Loucy (cell line): ENCODE results near the gene CAMK1D.

Source experiments
- H2AFZ ChIP-seq: fragments of 200-600 bp; sonication (generic); 2 replicates; pipeline ENCODE4 v1.6.0; 2016; ENCODE audit warnings: antibody characterized with exemption, mild to moderate bottlenecking, low read length, moderate library complexity
- H3F3A ChIP-seq: fragments of 200-600 bp; 2 replicates; pipeline ENCODE4 v1.6.0; 2016; ENCODE audit warnings: antibody characterized with exemption, low read depth, mild to moderate bottlenecking
- H3K27me3 ChIP-seq: fragments of 200-600 bp; sonication (generic); 2 replicates; pipeline ENCODE4 v1.6.1; 2014; ENCODE audit warnings: low read length, mild to moderate bottlenecking; ENCODE audit not compliant: insufficient read depth, poor library complexity, severe bottlenecking
- H3K36me3 ChIP-seq: fragments of 200-600 bp; sonication (generic); 2 replicates; pipeline ENCODE4 v1.6.1; 2016; ENCODE audit warnings: low read length; ENCODE audit not compliant: insufficient read depth
- H3K4me1 ChIP-seq: fragments of 200-600 bp; sonication (generic); 2 replicates; pipeline ENCODE4 v1.5.1; 2014; ENCODE audit warnings: low read length, mild to moderate bottlenecking; ENCODE audit not compliant: insufficient read depth, poor library complexity, severe bottlenecking
- H3K4me2 ChIP-seq: fragments of 200-600 bp; sonication (generic); 2 replicates; pipeline ENCODE4 v1.6.0; 2014; ENCODE audit warnings: antibody characterized with exemption, low read length, low read depth, mild to moderate bottlenecking; ENCODE audit not compliant: poor library complexity, severe bottlenecking
- H3K4me3 ChIP-seq: fragments of 200-600 bp; sonication (generic); 2 replicates; pipeline ENCODE4 v1.5.1; 2014; ENCODE audit warnings: low read length, mild to moderate bottlenecking, mixed read lengths; ENCODE audit not compliant: poor library complexity, severe bottlenecking
- H3K79me2 ChIP-seq: fragments of 200-600 bp; sonication (generic); 2 replicates; pipeline ENCODE4 v1.6.1; 2014; ENCODE audit warnings: low read length; ENCODE audit not compliant: insufficient read depth
- H3K9ac ChIP-seq: fragments of 200-600 bp; sonication (generic); 2 replicates; pipeline ENCODE4 v1.6.0; 2014; ENCODE audit warnings: mild to moderate bottlenecking, low read depth, low read length, moderate library complexity; ENCODE audit not compliant: poor library complexity, severe bottlenecking
- H3K9me2 ChIP-seq: fragments of 200-600 bp; sonication (generic); replicated peaks from 2 replicates; pipeline ENCODE4 v1.6.1; 2016; ENCODE audit warnings: low read depth, low read length, mixed read lengths
- H3K9me3 ChIP-seq: fragments of 200-600 bp; sonication (generic); 2 replicates; pipeline ENCODE4 v1.6.1; 2014; ENCODE audit warnings: mild to moderate bottlenecking, antibody characterized with exemption, low read length, low read depth; ENCODE audit not compliant: insufficient read depth
- H4K20me1 ChIP-seq: fragments of 200-600 bp; sonication (generic); 2 replicates; pipeline ENCODE4 v1.6.0; 2014; ENCODE audit warnings: antibody characterized with exemption, low read length, mild to moderate bottlenecking; ENCODE audit not compliant: insufficient read depth, poor library complexity, severe bottlenecking
- CTCF ChIP-seq: fragments of 200-600 bp; sonication (generic); conservative IDR thresholded peaks from 2 replicates; pipeline ENCODE4 v1.5.1; 2014; ENCODE audit warnings: mild to moderate bottlenecking, antibody characterized with exemption, low read length
- EZH2phosphoT487 ChIP-seq: fragments of 200-600 bp; IDR thresholded peaks from 2 replicates; pipeline ENCODE4 v1.6.1; 2018; ENCODE audit warnings: antibody characterized with exemption, mild to moderate bottlenecking, moderate library complexity, borderline replicate concordance

The CAMK1D gene

GRCh38 chr10:12484002-12484918 lies 134.9 kb downstream of the CAMK1D start:
- no peak overlapping the region for H3K9ac ChIP-seq
- no peak overlapping the region for H3K4me2 ChIP-seq
- H3K4me3 ChIP-seq = no peak overlapping the region
- H4K20me1 ChIP-seq = no peaks in the 10 kb centered on the region
- H3K9me2 ChIP-seq = no peaks in the 10 kb centered on the region
- no peak overlapping the region for H2AFZ ChIP-seq
- peaks cover 7% of the 10 kb centered on the region for H3K4me1 ChIP-seq
- TF ChIP-seq CTCF = no peak
- no peak for TF ChIP-seq EZH2phosphoT487
- no peaks in the 10 kb centered on the region for H3K79me2 ChIP-seq
- H3K36me3 ChIP-seq = no peaks in the 10 kb centered on the region
- H3F3A ChIP-seq = no peaks in the 10 kb centered on the region
- no peaks in the 10 kb centered on the region for H3K9me3 ChIP-seq
- no peaks in the 10 kb centered on the region for H3K27me3 ChIP-seq

GRCh38 chr10:12484941-12485805 lies 135.8 kb downstream of the CAMK1D start:
- Histone ChIP-seq H3K36me3 (no peaks in the 10 kb centered on the region), H4K20me1 (no peaks in the 10 kb centered on the region), H3K9ac (no peak overlapping the region), H3K4me1 (peaks cover 7% of the 10 kb centered on the region), H3K79me2 (no peaks in the 10 kb centered on the region), H2AFZ (no peak overlapping the region), H3K27me3 (no peaks in the 10 kb centered on the region), H3K9me3 (no peaks in the 10 kb centered on the region), H3F3A (no peaks in the 10 kb centered on the region), H3K4me3 (no peak overlapping the region), H3K4me2 (no peak overlapping the region), H3K9me2 (no peaks in the 10 kb centered on the region)
- TF ChIP-seq EZH2phosphoT487 (no peak), CTCF (0 out of 2 replicates have a peak, but pooled peaks have one; percentile 10)

- H3F3A ChIP-seq = no peaks in the 10 kb centered on the region
These were observed 138.0 kb downstream of the CAMK1D start for GRCh38 chr10:12487366-12487765.

More at GRCh38 chr10:12487366-12487765, 138.0 kb downstream of the CAMK1D start:
- Histone ChIP-seq H3K9me3 (no peaks in the 10 kb centered on the region), H3K4me3 (no peak overlapping the region), H3K9ac (no peak overlapping the region), H3K4me1 (peaks cover 7% of the 10 kb centered on the region), H3K4me2 (no peak overlapping the region), H2AFZ (no peak overlapping the region), H3K27me3 (no peaks in the 10 kb centered on the region), H3K36me3 (no peaks in the 10 kb centered on the region), H3K79me2 (no peaks in the 10 kb centered on the region), H4K20me1 (no peaks in the 10 kb centered on the region), H3K9me2 (no peaks in the 10 kb centered on the region)
- TF ChIP-seq CTCF (no peak), EZH2phosphoT487 (no peak)
